Measurements from ENCODE around the gene PLA2G5. TPM values are rescaled to one million over a fixed set of nuclear protein-coding genes. Genes with fewer than 3 reads are reported as not detected.

Gene PLA2G5
- total and polyA plus RNA-seq, 2 of the 13 experiments (the other 11 are each of a cell fraction or from before 2014, with no cell fraction given) = not detected

GRCh38 chr1:20115916-20116315 is 45.9 kb downstream of the PLA2G5 start:
- POLR2A ChIA-PET = no interaction called here
- H3K27ac ChIP-seq (ENCODE audit: extremely low read length, insufficient read depth, low read length) = no peak overlapping the region
- no peaks in the 10 kb centered on the region for H3K9me3 ChIP-seq (ENCODE audit: low read length)
- ATAC-seq (no peak), DNase-seq (ENCODE audit: low spot score) (no peak), FAIRE-seq (no peak)
- no peaks in the 10 kb centered on the region for H3K79me2 ChIP-seq (ENCODE audit: insufficient read depth, low read length)
- CTCF ChIA-PET (ENCODE audit: low intra/inter-chr PET ratio, low total read pairs) = no interaction called here
- intact Hi-C loops (cut with micrococcal nuclease; ENCODE audit: unreplicated experiment) (no loop called here), in situ Hi-C loops (cut with HindIII; ENCODE audit: extremely low pct_ligation_motif_present, low pct_unique_long_range_greater_than_20kb) (no loop called here)
- 52% methylated on average over 7 of the region's 7 CpGs for WGBS (ENCODE audit: low lambda C conversion rate)
- no peak overlapping the region for H3K4me2 ChIP-seq (ENCODE audit: low read depth, low read length)
- no peaks in the 10 kb centered on the region for H4K20me1 ChIP-seq (ENCODE audit: insufficient read depth, low read length)
- H2AFZ ChIP-seq (ENCODE audit: low read length) = no peak overlapping the region
- no peaks in the 10 kb centered on the region for H3K4me1 ChIP-seq (ENCODE audit: insufficient read depth, low read length)
- H3K9ac ChIP-seq (ENCODE audit: insufficient read depth, low read depth, low read length) = no peak overlapping the region
- BruUV-seq (replicated peaks) = no TSS peak
- no peaks in the 10 kb centered on the region for H3K36me3 ChIP-seq (replicated peaks in 1 of 2; ENCODE audit: control insufficient read depth in 1 of 2, insufficient read depth in 2 of 2, low read length in 2 of 2)
- H3K4me3 ChIP-seq (replicated peaks in 1 of 3; ENCODE audit: insufficient read depth in 1 of 3, low read depth in 2 of 3, low read length in 3 of 3) = no peak overlapping the region
- TF ChIP-seq NFE2L1 (CRISPR knock-in tag; IDR thresholded peaks at IDR 0.05; ENCODE audit: borderline replicate concordance) (no peak), CREB1 (IDR thresholded peaks at IDR 0.05) (no peak), CREB1 (CRISPR knock-in tag; IDR thresholded peaks at IDR 0.05) (no peak), ZSCAN9 (CRISPR knock-in tag; IDR thresholded peaks at IDR 0.05; ENCODE audit: borderline replicate concordance) (no peak), ZBTB3 (CRISPR knock-in tag; IDR thresholded peaks at IDR 0.05; ENCODE audit: borderline replicate concordance, low read depth) (no peak), TOPORS (CRISPR knock-in tag; IDR thresholded peaks at IDR 0.05) (no peak), ATRX (CRISPR knock-in tag; IDR thresholded peaks at IDR 0.05; ENCODE audit: borderline replicate concordance) (no peak), ZEB1 (IDR thresholded peaks at IDR 0.05; ENCODE audit: insufficient replicate concordance, low read depth) (no peak), GATA4 (IDR thresholded peaks at IDR 0.05; ENCODE audit: borderline replicate concordance, low read depth) (no peak)
- TF ChIP-seq, protein P1, sequence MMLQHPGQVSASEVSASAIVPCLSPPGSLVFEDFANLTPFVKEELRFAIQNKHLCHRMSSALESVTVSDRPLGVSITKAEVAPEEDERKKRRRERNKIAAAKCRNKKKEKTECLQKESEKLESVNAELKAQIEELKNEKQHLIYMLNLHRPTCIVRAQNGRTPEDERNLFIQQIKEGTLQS (CRISPR knock-in tag; IDR thresholded peaks at IDR 0.05) = no peak
- H3K27me3 ChIP-seq (ENCODE audit: control insufficient read depth in 1 of 2, insufficient read depth in 2 of 2, low read length in 2 of 2) = peaks cover 1 to 19% of the 10 kb centered on the region in 2 experiments; a peak in 2 of 5 replicates

GRCh38 chr1:20117236-20117635 is 47.2 kb downstream of the PLA2G5 start:
- H3K4me1 ChIP-seq (ENCODE audit: insufficient read depth, low read length) = no peaks in the 10 kb centered on the region
- no peak overlapping the region for H3K4me2 ChIP-seq (ENCODE audit: low read depth, low read length)
- no peaks in the 10 kb centered on the region for H3K79me2 ChIP-seq (ENCODE audit: insufficient read depth, low read length)
- H3K36me3 ChIP-seq (replicated peaks in 1 of 2; ENCODE audit: control insufficient read depth in 1 of 2, insufficient read depth in 2 of 2, low read length in 2 of 2) = no peaks in the 10 kb centered on the region
- H4K20me1 ChIP-seq (ENCODE audit: insufficient read depth, low read length) = no peaks in the 10 kb centered on the region
- in situ Hi-C loops (cut with HindIII; ENCODE audit: extremely low pct_ligation_motif_present, low pct_unique_long_range_greater_than_20kb) = no loop called here
- H3K9me3 ChIP-seq (ENCODE audit: low read length) = no peaks in the 10 kb centered on the region
- intact Hi-C loops (cut with micrococcal nuclease; ENCODE audit: unreplicated experiment) = no loop called here
- H2AFZ ChIP-seq (ENCODE audit: low read length) = no peak overlapping the region
- H3K9ac ChIP-seq (ENCODE audit: insufficient read depth, low read depth, low read length) = no peak overlapping the region
- H3K27ac ChIP-seq (ENCODE audit: extremely low read length, insufficient read depth, low read length) = no peak overlapping the region
- POLR2A ChIA-PET = no interaction called here
- DNase-seq (ENCODE audit: low spot score) = no peak
- H3K4me3 ChIP-seq (replicated peaks in 1 of 3; ENCODE audit: insufficient read depth in 1 of 3, low read depth in 2 of 3, low read length in 3 of 3) = no peak overlapping the region
- FAIRE-seq = no peak
- CTCF ChIA-PET (ENCODE audit: low intra/inter-chr PET ratio, low total read pairs) = no interaction called here
- BruUV-seq (replicated peaks) = no TSS peak
- ATAC-seq = no peak
- peaks cover 1 to 28% of the 10 kb centered on the region in 2 experiments; a peak in 3 of 5 replicates for H3K27me3 ChIP-seq (ENCODE audit: control insufficient read depth in 1 of 2, insufficient read depth in 2 of 2, low read length in 2 of 2)
- TF ChIP-seq FOXM1 (CRISPR knock-in tag; IDR thresholded peaks at IDR 0.05) (no peak), ZNF10 (CRISPR knock-in tag; IDR thresholded peaks at IDR 0.05; ENCODE audit: borderline replicate concordance, low read depth) (no peak), SIX4 (CRISPR knock-in tag; IDR thresholded peaks at IDR 0.05) (no peak), ZFY (CRISPR knock-in tag; IDR thresholded peaks at IDR 0.05) (no peak), HNRNPUL1 (IDR thresholded peaks at IDR 0.05; ENCODE audit: low read depth, low read length) (no peak), ZNF850 (CRISPR knock-in tag; conservative IDR thresholded peaks at IDR 0.05) (no peak), ZFX (CRISPR knock-in tag; IDR thresholded peaks at IDR 0.05; ENCODE audit: low read depth) (no peak), CREB1 (IDR thresholded peaks at IDR 0.05) (no peak), CREB1 (CRISPR knock-in tag; IDR thresholded peaks at IDR 0.05) (no peak), NFIB (CRISPR knock-in tag; IDR thresholded peaks at IDR 0.05; ENCODE audit: borderline replicate concordance) (no peak), ZNF790 (CRISPR knock-in tag; IDR thresholded peaks at IDR 0.05; ENCODE audit: borderline replicate concordance) (no peak), POLR2A (IDR thresholded peaks at IDR 0.05; ENCODE audit: insufficient read depth in 1 of 2, low read depth in 2 of 2, low read length in 2 of 2) (no peak), HNRNPLL (IDR thresholded peaks at IDR 0.05; ENCODE audit: low read depth, low read length, poor library complexity, severe bottlenecking) (no peak)
- TF ChIP-seq, protein P2, sequence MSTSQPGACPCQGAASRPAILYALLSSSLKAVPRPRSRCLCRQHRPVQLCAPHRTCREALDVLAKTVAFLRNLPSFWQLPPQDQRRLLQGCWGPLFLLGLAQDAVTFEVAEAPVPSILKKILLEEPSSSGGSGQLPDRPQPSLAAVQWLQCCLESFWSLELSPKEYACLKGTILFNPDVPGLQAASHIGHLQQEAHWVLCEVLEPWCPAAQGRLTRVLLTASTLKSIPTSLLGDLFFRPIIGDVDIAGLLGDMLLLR (CRISPR knock-in tag; IDR thresholded peaks at IDR 0.05) = no peak
